Transverse colon (tissue), 3 donors: Measurements from ENCODE around the gene SUFU.

Experiments
- EP300 ChIP-seq: sonication (generic); formaldehyde crosslinking; IDR thresholded peaks from one replicate; pipeline ENCODE4 v1.6.1; 2017; ENCODE audit warnings: antibody characterized with exemption, low read depth
- POLR2A ChIP-seq: fragments of 450-650 bp; IDR thresholded peaks from one replicate; pipeline ENCODE4 v1.6.1; 2016; ENCODE audit warnings: antibody characterized with exemption, mild to moderate bottlenecking, moderate library complexity
- TF ChIP-seq, protein P1 (sequence below), 5 experiments: fragments of 200-600 bp in 3 of 5; fragments of 450-650 bp in 2 of 5; sonication (generic) in 3 of 5; IDR thresholded peaks; 1 replicate in 2 of 5; 2 replicates in 3 of 5; pipeline ENCODE4 v1.5.1; 2016 to 2017; ENCODE audit warnings: antibody characterized with exemption in 5 of 5, inconsistent platforms in 3 of 5, mild to moderate bottlenecking in 2 of 5, moderate library complexity in 1 of 5

DNA sequence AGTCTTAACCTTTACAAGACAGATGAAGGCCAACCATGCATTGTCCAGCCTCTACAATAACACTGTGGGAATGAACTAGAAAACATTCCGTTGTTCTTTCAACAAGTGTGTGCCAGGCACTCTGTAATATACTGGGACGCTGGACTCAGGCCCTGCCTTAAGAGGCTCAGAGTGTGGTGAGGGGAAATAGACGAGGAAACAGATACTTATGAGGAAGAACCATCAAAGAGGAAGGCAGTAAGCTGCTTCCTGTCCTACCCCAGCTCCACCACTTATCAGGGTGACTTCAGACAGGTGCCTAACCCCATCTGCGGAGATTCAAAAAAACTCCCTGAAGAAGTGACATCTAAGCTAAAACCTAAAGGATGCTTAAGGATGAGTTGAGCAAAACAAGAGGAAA is 131.6 kb downstream of the SUFU start:
- TF ChIP-seq, protein P1, sequence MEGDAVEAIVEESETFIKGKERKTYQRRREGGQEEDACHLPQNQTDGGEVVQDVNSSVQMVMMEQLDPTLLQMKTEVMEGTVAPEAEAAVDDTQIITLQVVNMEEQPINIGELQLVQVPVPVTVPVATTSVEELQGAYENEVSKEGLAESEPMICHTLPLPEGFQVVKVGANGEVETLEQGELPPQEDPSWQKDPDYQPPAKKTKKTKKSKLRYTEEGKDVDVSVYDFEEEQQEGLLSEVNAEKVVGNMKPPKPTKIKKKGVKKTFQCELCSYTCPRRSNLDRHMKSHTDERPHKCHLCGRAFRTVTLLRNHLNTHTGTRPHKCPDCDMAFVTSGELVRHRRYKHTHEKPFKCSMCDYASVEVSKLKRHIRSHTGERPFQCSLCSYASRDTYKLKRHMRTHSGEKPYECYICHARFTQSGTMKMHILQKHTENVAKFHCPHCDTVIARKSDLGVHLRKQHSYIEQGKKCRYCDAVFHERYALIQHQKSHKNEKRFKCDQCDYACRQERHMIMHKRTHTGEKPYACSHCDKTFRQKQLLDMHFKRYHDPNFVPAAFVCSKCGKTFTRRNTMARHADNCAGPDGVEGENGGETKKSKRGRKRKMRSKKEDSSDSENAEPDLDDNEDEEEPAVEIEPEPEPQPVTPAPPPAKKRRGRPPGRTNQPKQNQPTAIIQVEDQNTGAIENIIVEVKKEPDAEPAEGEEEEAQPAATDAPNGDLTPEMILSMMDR (IDR thresholded peaks at IDR 0.05): no peak
- TF ChIP-seq POLR2A: no peak
- no peak for TF ChIP-seq EP300
